Thyroid gland (tissue), 4 donors: ENCODE measurements around the gene ACCSL.

ENCODE experiments used
- POLR2A ChIP-seq, 2 donors: fragments of 450-650 bp; IDR thresholded peaks; one replicate each; pipeline ENCODE4 v1.6.1; 2017; ENCODE audit warnings: antibody characterized with exemption in 2 of 2, mild to moderate bottlenecking in 2 of 2, moderate library complexity in 1 of 2
- TF ChIP-seq, protein P1 (sequence below), 6 experiments: fragments of 200-600 bp in 3 of 6; fragments of 450-650 bp in 3 of 6; sonication (generic) in 3 of 6; IDR thresholded peaks; one replicate each; pipeline ENCODE4 v1.5.1; 2016 to 2019; ENCODE audit warnings: antibody characterized with exemption in 6 of 6, mild to moderate bottlenecking in 2 of 6, inconsistent platforms in 1 of 6, moderate library complexity in 1 of 6

DNA sequence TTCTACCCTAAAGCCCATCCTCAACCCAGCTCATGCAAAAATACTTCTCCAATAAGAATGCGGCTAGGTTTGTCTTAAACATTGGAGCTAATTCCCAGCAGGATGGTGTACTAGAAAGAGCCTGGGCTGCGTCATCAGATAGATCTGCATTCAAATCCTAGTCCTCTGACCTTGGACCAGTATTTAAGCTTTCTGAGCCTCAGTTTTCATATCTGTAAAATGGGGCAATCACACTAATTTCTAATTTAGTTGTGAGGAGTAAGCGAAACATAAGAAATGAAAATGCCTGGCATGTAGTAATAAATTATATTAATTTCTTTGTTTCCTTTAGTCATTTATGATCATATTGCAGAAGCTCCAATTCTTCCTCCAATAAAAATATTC lies 32.2 kb upstream of the ACCSL start:
- TF ChIP-seq, protein P1, sequence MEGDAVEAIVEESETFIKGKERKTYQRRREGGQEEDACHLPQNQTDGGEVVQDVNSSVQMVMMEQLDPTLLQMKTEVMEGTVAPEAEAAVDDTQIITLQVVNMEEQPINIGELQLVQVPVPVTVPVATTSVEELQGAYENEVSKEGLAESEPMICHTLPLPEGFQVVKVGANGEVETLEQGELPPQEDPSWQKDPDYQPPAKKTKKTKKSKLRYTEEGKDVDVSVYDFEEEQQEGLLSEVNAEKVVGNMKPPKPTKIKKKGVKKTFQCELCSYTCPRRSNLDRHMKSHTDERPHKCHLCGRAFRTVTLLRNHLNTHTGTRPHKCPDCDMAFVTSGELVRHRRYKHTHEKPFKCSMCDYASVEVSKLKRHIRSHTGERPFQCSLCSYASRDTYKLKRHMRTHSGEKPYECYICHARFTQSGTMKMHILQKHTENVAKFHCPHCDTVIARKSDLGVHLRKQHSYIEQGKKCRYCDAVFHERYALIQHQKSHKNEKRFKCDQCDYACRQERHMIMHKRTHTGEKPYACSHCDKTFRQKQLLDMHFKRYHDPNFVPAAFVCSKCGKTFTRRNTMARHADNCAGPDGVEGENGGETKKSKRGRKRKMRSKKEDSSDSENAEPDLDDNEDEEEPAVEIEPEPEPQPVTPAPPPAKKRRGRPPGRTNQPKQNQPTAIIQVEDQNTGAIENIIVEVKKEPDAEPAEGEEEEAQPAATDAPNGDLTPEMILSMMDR (IDR thresholded peaks at IDR 0.05), result no peak
- TF ChIP-seq POLR2A (IDR thresholded peaks at IDR 0.05), result no peak
